Gastrocnemius medialis (tissue), 4 donors: ENCODE measurements around the gene SAYSD1.

ENCODE experiments used
- CTCF ChIP-seq, 5 experiments: fragments of 450-650 bp in 3 of 5; fragments of 200-600 bp in 2 of 5; sonication (generic) in 2 of 5; IDR thresholded peaks in 4 of 5; conservative IDR thresholded peaks in 1 of 5; 1 replicate in 4 of 5; 2 replicates in 1 of 5; pipeline ENCODE4 v1.5.1; 2016 to 2019; ENCODE audit warnings: antibody characterized with exemption in 5 of 5, mild to moderate bottlenecking in 3 of 5, moderate library complexity in 3 of 5
- POLR2A ChIP-seq, 2 donors: fragments of 450-650 bp; IDR thresholded peaks; one replicate each; pipeline ENCODE4 v1.6.1; 2017; ENCODE audit warnings: antibody characterized with exemption in 2 of 2, mild to moderate bottlenecking in 2 of 2, moderate library complexity in 2 of 2

GRCh38 chr6:39058471-39059147 lies 56.4 kb downstream of the SAYSD1 start:
- no peak for TF ChIP-seq POLR2A (IDR thresholded peaks at IDR 0.05)
- no peak for TF ChIP-seq CTCF (IDR thresholded peaks at IDR 0.05 in 4 of 5, conservative IDR thresholded peaks at IDR 0.05 in 1 of 5)
